Fibroblast of the aortic adventitia (primary cell): ENCODE measurements around the gene MRC1. TPM values are rescaled to one million over a fixed set of nuclear protein-coding genes. Genes with fewer than 3 reads are reported as not detected.

Experiments used
- DNase-seq: peaks from one replicate; pipeline ENCODE4 v3.0.0-alpha.2; 2010; ENCODE audit warnings: low read depth
- H3K4me3 ChIP-seq: 2 replicates; pipeline ENCODE4 v1.5.1; 2011; ENCODE audit warnings: low read depth, mild to moderate bottlenecking, control low read depth, low read length, moderate library complexity
- CTCF ChIP-seq: IDR thresholded peaks from 2 replicates; pipeline ENCODE4 v1.5.1; 2011; ENCODE audit warnings: mild to moderate bottlenecking, low read length, control low read depth, inconsistent platforms; ENCODE audit not compliant: insufficient read depth
- total RNA-seq: library from RNA; depleted of rRNA; stranded (reverse); fragments of >200 nt; gene quantifications from 2 replicates; pipeline ENCODE4 v1.2.3, GENCODE V29; 2012; ENCODE audit warnings: low replicate concordance

Gene MRC1
- total RNA-seq, 1 donor: 0.09 TPM

GRCh38 chr10:17866346-17866745 is 57.2 kb downstream of the MRC1 start:
- no peak for TF ChIP-seq CTCF
- DNase-seq: no peak
- no peak overlapping the region for H3K4me3 ChIP-seq

- H3K4me3 ChIP-seq: no peak overlapping the region
- no peak for TF ChIP-seq CTCF
- DNase-seq: no peak
Observed at GRCh38 chr10:17867056-17867455, 57.9 kb downstream of the MRC1 start.

GRCh38 chr10:17871036-17871435 is 61.9 kb downstream of the MRC1 start:
- no peak for TF ChIP-seq CTCF
- no peak for DNase-seq
- no peak overlapping the region for H3K4me3 ChIP-seq

- peak; percentile 40 for TF ChIP-seq CTCF
- peak; percentile 51 for DNase-seq
- no peak overlapping the region for H3K4me3 ChIP-seq
Observed at GRCh38 chr10:17872191-17873091, 63.3 kb downstream of the MRC1 start.

- TF ChIP-seq CTCF: no peak
- DNase-seq: peak; percentile 18
- no peak overlapping the region for H3K4me3 ChIP-seq
Observed at GRCh38 chr10:17873946-17874345, 64.8 kb downstream of the MRC1 start.

GRCh38 chr10:17877121-17877520 is 68.0 kb downstream of the MRC1 start:
- no peak for DNase-seq
- no peak for TF ChIP-seq CTCF
- no peak overlapping the region for H3K4me3 ChIP-seq
